HepG2 (cell line): ENCODE measurements around the gene RGS19. TPM values are rescaled to one million over a fixed set of nuclear protein-coding genes. Genes with fewer than 3 reads are reported as not detected.

ENCODE experiments used
- AKAP8 ChIP-seq: sonication (generic); formaldehyde crosslinking; IDR thresholded peaks from 2 replicates; pipeline ENCODE4 v1.5.1; 2020; ENCODE audit warnings: mild to moderate bottlenecking, missing genetic modification reagents
- ATAD3A ChIP-seq: sonication (generic); formaldehyde crosslinking; IDR thresholded peaks from 2 replicates; pipeline ENCODE4 v1.4.0; 2020; ENCODE audit warnings: missing genetic modification reagents
- ATF3 ChIP-seq: sonication (generic); formaldehyde crosslinking; IDR thresholded peaks from 2 replicates; pipeline ENCODE4 v1.4.0; 2020; ENCODE audit warnings: missing genetic modification reagents
- ETV6 ChIP-seq: sonication (generic); formaldehyde crosslinking; conservative IDR thresholded peaks from 2 replicates; pipeline ENCODE4 v1.4.0; 2020; ENCODE audit warnings: missing genetic modification reagents
- GFI1 ChIP-seq: sonication (generic); formaldehyde crosslinking; IDR thresholded peaks from 2 replicates; pipeline ENCODE4 v1.5.0; 2020; ENCODE audit warnings: missing genetic modification reagents, mild to moderate bottlenecking, borderline replicate concordance
- HDAC2 ChIP-seq: sonication (generic); formaldehyde crosslinking; IDR thresholded peaks from 2 replicates; pipeline ENCODE4 v1.4.0; 2020; ENCODE audit warnings: missing genetic modification reagents
- HMGXB3 ChIP-seq: sonication (generic); formaldehyde crosslinking; IDR thresholded peaks from 2 replicates; pipeline ENCODE4 v1.4.0; 2020; ENCODE audit warnings: missing genetic modification reagents, borderline replicate concordance
- IKZF5 ChIP-seq: IDR thresholded peaks from 2 replicates; pipeline ENCODE4 v1.6.1; 2018; ENCODE audit warnings: missing genetic modification reagents, mild to moderate bottlenecking, missing compliant biosample characterization
- MAFF ChIP-seq: IDR thresholded peaks from 2 replicates; pipeline ENCODE4 v1.6.1; 2011; ENCODE audit warnings: low read depth, low read length, improper control_type of control experiment
- MIER2 ChIP-seq: IDR thresholded peaks from 2 replicates; pipeline ENCODE4 v1.6.1; 2016; ENCODE audit warnings: missing biosample characterization, missing genetic modification reagents
- NCOA5 ChIP-seq: sonication (generic); formaldehyde crosslinking; IDR thresholded peaks from 2 replicates; pipeline ENCODE4 v1.4.0; 2020; ENCODE audit warnings: missing genetic modification reagents
- NFIC ChIP-seq: IDR thresholded peaks from 2 replicates; pipeline ENCODE4 v1.6.1; 2012; ENCODE audit warnings: mild to moderate bottlenecking, low read length, inconsistent platforms
- NR0B2 ChIP-seq: sonication (generic); formaldehyde crosslinking; IDR thresholded peaks from 2 replicates; pipeline ENCODE4 v1.4.0; 2020; ENCODE audit warnings: mild to moderate bottlenecking, missing genetic modification reagents
- RAD51 ChIP-seq: fragments of 450-650 bp; IDR thresholded peaks from 2 replicates; pipeline ENCODE4 v1.6.1; 2016; ENCODE audit warnings: borderline replicate concordance
- RFXANK ChIP-seq: IDR thresholded peaks from 2 replicates; pipeline ENCODE4 v1.6.1; 2016
- ZBTB44 ChIP-seq: sonication (generic); formaldehyde crosslinking; IDR thresholded peaks from 2 replicates; pipeline ENCODE4 v1.4.0; 2020; ENCODE audit warnings: missing genetic modification reagents
- ZBTB49 ChIP-seq: sonication (generic); formaldehyde crosslinking; IDR thresholded peaks from 2 replicates; pipeline ENCODE4 v1.4.0; 2020; ENCODE audit warnings: missing genetic modification reagents, borderline replicate concordance
- ZMYM3 ChIP-seq: sonication (generic); formaldehyde crosslinking; IDR thresholded peaks from 2 replicates; pipeline ENCODE4 v1.5.1; 2020; ENCODE audit warnings: mild to moderate bottlenecking, missing genetic modification reagents
- ZNF562 ChIP-seq: sonication (generic); formaldehyde crosslinking; IDR thresholded peaks from 2 replicates; pipeline ENCODE4 v1.8.0; 2022; ENCODE audit warnings: missing genetic modification reagents, borderline replicate concordance
- ZNF614 ChIP-seq: IDR thresholded peaks from 2 replicates; pipeline ENCODE4 v1.6.1; 2018; ENCODE audit warnings: missing biosample characterization, missing genetic modification reagents, inconsistent platforms, borderline replicate concordance
- polyA plus RNA-seq, 8 experiments: library from polyadenylated mRNA; depleted of rRNA in 3 of 8; stranded (reverse) in 7 of 8; unstranded in 1 of 8; fragments of >200 nt; fragmentation: Illumina TruSeq in 4 of 8; extraction: Trizol in 4 of 8; gene quantifications; 2 replicates each; pipeline versions ENCODE4 v1.2.1 to v1.2.3, GENCODE V29; 2011 to 2016; ENCODE audit warnings: low read depth in 4 of 8, missing spikeins in 1 of 8, mixed read lengths in 1 of 8; ENCODE audit not compliant: insufficient read depth in 1 of 8
- total RNA-seq, 5 experiments: library from RNA; depleted of rRNA; stranded (reverse); fragments of >200 nt; fragmentation: Illumina TruSeq; extraction: Trizol; gene quantifications; 2 replicates each; pipeline ENCODE4 v1.2.3, GENCODE V29; 2016; ENCODE audit warnings: low read depth in 1 of 5

The RGS19 gene
- total and polyA plus RNA-seq, 2 of the 13 experiments (the other 11 are each of a cell fraction or from before 2014, with no cell fraction given), result 10.7 to 11.9 TPM

- no peak for TF ChIP-seq HMGXB3
- TF ChIP-seq IKZF5 (CRISPR knock-in tag), result peak; percentile 62; the same call in 1 of the 2 replicates
- 0 out of 2 replicates have a peak, but pooled peaks have one; percentile 43 for TF ChIP-seq GFI1 (CRISPR knock-in tag)
- no peak for TF ChIP-seq MAFF
- no peak for TF ChIP-seq RFXANK
- no peak; the same call in 1 of the 2 replicates for TF ChIP-seq HDAC2
- peak; percentile 42; the same call in 1 of the 2 replicates for TF ChIP-seq ZBTB49
- no peak for TF ChIP-seq MIER2 (CRISPR knock-in tag)
- TF ChIP-seq ZMYM3 (CRISPR knock-in tag), result peak; percentile 48; the same call in 1 of the 2 replicates
- TF ChIP-seq ZNF614 (CRISPR knock-in tag), result no peak
- TF ChIP-seq RAD51, result no peak
- TF ChIP-seq NFIC, result no peak
- no peak for TF ChIP-seq ZNF562 (CRISPR knock-in tag)
- TF ChIP-seq ETV6 (CRISPR knock-in tag), result no peak
- TF ChIP-seq ATAD3A (CRISPR knock-in tag), result no peak
- peak; percentile 16; the same call in 1 of the 2 replicates for TF ChIP-seq ATF3 (CRISPR knock-in tag)
- 0 out of 2 replicates have a peak, but pooled peaks have one; percentile 37 for TF ChIP-seq ZBTB44
- no peak for TF ChIP-seq NCOA5 (CRISPR knock-in tag)
- no peak for TF ChIP-seq NR0B2 (CRISPR knock-in tag)
- TF ChIP-seq AKAP8 (CRISPR knock-in tag), result peak; percentile 32
These were observed 38.1 kb downstream of the RGS19 start (continued) for GRCh38 chr20:64041040-64041780.
